T-helper 1 cell treated with Interleukin-12 subunit alpha and Interleukin-12 subunit beta and Interleukin-4 antibody, amounts not matched to agents 30 μg/mL and 1 μg/mL, for 36 hours (primary cell): ENCODE results near the gene PGLYRP4.

Experiments
- H3K27ac Mint-ChIP-seq: one replicate; pipeline ENCODE4 v1.8.0; 2021; ENCODE audit warnings: mild to moderate bottlenecking, mixed read lengths
- H3K27me3 Mint-ChIP-seq: one replicate; pipeline ENCODE4 v1.8.0; 2021; ENCODE audit warnings: low read depth, mixed read lengths
- H3K36me3 Mint-ChIP-seq: one replicate; pipeline ENCODE4 v1.8.0; 2021; ENCODE audit warnings: low read depth, mixed read lengths
- H3K4me1 Mint-ChIP-seq: one replicate; pipeline ENCODE4 v1.8.0; 2021; ENCODE audit warnings: low read depth, mixed read lengths
- H3K4me3 Mint-ChIP-seq: one replicate; pipeline ENCODE4 v1.8.0; 2021; ENCODE audit warnings: mild to moderate bottlenecking, moderate library complexity, mixed read lengths
- H3K9me3 Mint-ChIP-seq: one replicate; pipeline ENCODE4 v1.8.0; 2021; ENCODE audit warnings: mixed read lengths

The PGLYRP4 gene

DNA sequence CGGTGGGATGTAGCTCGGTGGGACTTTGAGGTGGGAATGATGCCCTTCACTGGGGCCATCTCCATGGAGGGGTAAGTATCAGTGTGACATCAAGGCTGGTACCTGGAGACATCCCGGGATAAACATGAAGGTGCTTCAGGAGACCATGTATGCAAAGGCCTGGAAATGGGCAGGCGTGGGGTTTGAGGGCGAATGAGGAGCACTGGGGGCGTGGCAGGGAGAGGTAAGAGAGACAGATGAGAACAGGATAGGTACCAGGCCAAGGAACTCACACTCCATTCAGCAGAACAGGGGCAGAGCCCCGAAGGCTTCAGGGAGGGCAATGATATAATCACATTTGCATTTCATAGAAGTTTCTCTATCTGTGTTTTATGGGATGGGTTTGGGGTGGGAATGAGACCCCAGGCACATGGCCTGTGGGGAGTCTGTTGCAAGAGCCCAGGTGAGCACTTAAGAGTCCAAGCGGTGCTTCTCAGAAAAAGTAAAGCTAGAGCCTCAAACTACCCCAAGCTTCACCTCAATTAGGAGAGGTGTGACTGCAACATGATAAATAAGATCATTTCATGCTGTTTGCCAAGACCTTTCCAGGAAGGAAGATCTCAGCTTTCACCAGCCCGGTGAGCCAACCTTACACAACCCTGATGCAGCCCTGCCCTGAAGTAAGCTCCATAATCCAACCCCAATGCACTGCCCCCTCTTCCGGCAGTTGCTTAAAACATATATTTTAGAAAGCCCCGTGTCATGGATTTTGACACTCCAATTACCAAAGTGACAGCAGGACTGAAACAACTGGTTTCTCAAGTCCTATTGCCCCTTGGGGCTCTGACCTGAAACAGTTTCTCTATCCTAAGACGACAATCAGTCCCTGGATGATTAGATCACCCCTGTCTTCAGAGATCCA, 16.4 kb upstream of the PGLYRP4 start:
- H3K36me3 Mint-ChIP-seq: no peaks in the 10 kb centered on the region
- no peaks in the 10 kb centered on the region for H3K9me3 Mint-ChIP-seq
- H3K27ac Mint-ChIP-seq: no peak overlapping the region
- H3K27me3 Mint-ChIP-seq: peaks cover 13% of the 10 kb centered on the region
- H3K4me3 Mint-ChIP-seq: no peak overlapping the region
- H3K4me1 Mint-ChIP-seq: no peaks in the 10 kb centered on the region

DNA sequence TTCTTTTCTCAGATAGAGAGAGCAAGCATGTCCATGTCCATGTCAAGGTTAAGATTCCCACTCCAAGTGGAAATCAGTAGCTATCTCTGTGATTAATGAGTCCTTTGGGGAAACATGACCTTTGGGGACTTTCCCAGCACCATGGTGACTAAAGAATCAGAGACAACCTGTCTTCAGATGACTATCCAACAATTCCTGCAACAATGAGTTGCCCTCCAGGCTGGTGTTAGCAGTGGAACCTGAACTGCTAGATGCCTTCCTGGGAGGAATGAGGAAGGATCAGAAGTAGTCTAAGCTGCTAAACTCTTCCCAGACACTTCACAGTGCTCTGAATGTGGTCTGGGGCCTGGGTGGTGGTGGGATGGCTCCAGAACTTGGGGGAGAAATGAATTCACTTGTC, 15.5 kb upstream of the PGLYRP4 start:
- Mint-ChIP-seq H3K27me3 (peaks cover 7% of the 10 kb centered on the region), H3K9me3 (no peaks in the 10 kb centered on the region), H3K4me3 (no peak overlapping the region), H3K27ac (no peak overlapping the region), H3K36me3 (no peaks in the 10 kb centered on the region), H3K4me1 (peaks cover 1% of the 10 kb centered on the region)

DNA sequence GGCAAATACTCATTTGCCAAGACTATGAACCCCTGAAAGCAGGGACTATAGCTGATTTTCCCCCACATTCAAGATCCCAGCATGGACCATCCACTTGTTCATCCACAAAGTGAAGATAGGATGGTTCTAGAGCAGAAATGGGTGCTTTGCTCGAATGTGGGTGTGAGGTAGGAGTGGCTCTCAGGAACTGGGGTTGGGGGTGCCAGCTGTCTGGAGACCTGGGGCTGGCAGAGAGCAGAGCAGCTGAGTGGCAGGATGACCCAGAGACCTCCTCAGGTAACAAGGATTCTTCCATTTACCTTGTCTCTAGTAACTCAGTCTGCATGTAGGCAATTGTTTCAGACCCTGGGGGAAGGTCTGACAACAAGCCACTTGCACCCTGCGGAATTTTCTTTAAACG, 15.0 kb upstream of the PGLYRP4 start:
- Mint-ChIP-seq H3K36me3 (no peaks in the 10 kb centered on the region), H3K9me3 (no peaks in the 10 kb centered on the region), H3K27ac (no peak overlapping the region), H3K4me1 (peaks cover 1% of the 10 kb centered on the region), H3K27me3 (peaks cover 7% of the 10 kb centered on the region), H3K4me3 (no peak overlapping the region)

DNA sequence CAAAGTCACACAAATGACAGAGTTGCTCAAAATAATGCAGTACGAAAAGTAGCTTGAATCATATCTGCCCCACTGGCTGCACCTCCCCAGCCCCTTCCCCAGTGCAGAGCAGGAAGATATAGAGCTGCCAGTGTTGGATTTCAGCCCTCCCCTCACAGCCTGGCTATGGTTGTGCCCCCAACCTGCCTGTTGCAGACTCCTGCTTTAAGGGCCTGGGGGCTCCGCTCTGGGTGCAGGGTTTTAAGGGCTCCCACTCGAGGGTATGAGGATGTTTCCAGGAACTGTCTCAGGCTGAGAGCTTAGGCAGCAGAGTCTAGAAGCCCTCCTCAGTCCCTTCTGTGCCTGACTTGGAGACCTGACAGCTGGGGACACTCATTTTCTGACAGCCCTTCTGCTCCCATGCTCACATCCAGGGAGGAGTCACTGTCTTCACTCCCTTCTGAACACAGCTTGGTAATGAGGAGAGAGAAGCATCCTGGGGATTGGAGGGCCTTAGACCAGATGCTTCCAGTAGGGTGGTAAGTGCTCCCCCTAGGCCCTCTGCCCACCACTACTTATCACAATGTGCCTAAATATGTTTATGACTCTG, 13.6 kb upstream of the PGLYRP4 start:
- Mint-ChIP-seq H3K36me3 (no peaks in the 10 kb centered on the region), H3K27ac (no peak overlapping the region), H3K4me3 (no peak overlapping the region), H3K4me1 (peaks cover 10% of the 10 kb centered on the region), H3K9me3 (no peaks in the 10 kb centered on the region), H3K27me3 (peaks cover 7% of the 10 kb centered on the region)

DNA sequence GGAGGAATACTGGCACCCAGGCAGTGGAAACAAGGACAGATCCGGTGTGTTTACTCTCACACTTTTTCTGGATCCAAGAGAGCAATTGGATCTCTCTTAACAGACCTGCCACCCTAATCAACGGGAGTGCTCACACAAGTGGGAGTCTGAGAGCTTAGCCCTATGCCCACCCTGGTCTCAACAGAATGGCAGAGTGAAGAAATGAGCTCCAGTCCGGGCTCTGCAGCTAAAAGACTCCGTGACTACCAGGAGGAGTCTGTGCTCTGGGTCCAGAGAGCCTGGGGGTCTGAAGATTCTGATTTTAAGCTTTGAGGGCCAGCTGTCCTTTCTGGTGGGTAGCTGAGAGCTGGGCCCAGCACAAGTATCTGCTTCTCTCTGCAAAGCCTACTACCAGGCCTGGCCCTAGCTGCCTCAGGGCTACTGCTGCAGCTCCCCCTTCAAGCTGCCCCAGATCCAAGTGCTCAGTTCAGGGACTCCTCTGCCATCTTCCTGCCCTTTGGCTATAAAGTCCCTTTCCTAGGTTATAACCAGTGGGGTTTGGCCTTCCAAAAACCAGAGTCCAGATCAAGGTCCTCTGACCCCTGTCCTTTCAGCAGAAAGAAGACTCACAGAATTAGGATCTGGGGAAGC, 13.0 kb upstream of the PGLYRP4 start:
- no peak overlapping the region for H3K27ac Mint-ChIP-seq
- no peak overlapping the region for H3K4me3 Mint-ChIP-seq
- no peaks in the 10 kb centered on the region for H3K9me3 Mint-ChIP-seq
- H3K27me3 Mint-ChIP-seq: peaks cover 7% of the 10 kb centered on the region
- peaks cover 15% of the 10 kb centered on the region for H3K4me1 Mint-ChIP-seq
- H3K36me3 Mint-ChIP-seq: no peaks in the 10 kb centered on the region

DNA sequence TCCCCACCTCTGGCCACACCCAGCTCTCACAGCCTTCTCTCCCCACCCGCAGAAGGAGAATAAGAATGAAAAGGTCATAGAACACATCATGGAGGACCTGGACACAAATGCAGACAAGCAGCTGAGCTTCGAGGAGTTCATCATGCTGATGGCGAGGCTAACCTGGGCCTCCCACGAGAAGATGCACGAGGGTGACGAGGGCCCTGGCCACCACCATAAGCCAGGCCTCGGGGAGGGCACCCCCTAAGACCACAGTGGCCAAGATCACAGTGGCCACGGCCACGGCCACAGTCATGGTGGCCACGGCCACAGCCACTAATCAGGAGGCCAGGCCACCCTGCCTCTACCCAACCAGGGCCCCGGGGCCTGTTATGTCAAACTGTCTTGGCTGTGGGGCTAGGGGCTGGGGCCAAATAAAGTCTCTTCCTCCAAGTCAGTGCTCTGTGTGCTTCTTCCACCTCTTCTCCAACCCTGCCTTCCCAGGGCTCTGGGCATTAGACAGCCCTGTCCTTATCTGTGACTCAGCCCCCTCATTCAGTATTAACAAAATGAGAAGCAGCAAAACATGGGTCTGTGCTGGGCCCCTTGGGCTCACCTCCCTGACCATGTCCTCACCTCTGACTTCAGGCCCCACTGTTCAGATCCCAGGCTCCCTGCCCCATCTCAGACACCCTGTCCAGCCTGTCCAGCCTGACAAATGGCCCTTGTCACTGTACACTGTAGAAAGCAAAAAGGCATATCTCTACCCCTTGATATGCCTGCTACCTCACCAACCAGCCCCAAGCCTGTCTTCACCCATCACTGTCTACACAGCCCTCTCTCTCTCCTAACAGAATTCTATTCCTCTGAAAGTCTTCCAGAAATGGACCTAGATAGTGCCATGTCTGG, 12.2 kb upstream of the PGLYRP4 start:
- Mint-ChIP-seq H3K4me1 (peaks cover 20% of the 10 kb centered on the region), H3K36me3 (no peaks in the 10 kb centered on the region), H3K4me3 (no peak overlapping the region), H3K27ac (no peak overlapping the region), H3K9me3 (no peaks in the 10 kb centered on the region), H3K27me3 (peaks cover 7% of the 10 kb centered on the region)

DNA sequence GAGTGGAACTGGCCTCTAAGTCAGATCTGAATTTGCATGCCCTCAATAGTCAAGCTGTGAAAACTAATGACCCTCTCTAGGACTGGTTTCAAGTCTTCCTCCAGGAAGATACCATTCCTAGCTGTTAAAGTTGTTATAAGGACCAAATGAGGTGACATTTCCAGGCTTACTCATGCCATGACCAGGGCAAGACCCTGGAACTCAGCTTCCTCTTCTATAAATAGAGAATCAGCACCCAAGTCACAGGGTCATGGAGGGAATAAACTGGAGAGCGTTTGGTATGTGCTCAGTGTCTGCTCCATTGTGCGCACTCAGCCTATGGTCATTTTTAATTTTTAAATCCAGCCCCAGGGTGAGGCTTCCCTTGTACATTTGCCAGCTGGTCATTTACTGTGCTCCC, 11.5 kb upstream of the PGLYRP4 start:
- H3K4me3 Mint-ChIP-seq: no peak overlapping the region
- no peaks in the 10 kb centered on the region for H3K9me3 Mint-ChIP-seq
- peaks cover 7% of the 10 kb centered on the region for H3K27me3 Mint-ChIP-seq
- no peak overlapping the region for H3K27ac Mint-ChIP-seq
- H3K36me3 Mint-ChIP-seq: no peaks in the 10 kb centered on the region
- peaks cover 22% of the 10 kb centered on the region for H3K4me1 Mint-ChIP-seq

DNA sequence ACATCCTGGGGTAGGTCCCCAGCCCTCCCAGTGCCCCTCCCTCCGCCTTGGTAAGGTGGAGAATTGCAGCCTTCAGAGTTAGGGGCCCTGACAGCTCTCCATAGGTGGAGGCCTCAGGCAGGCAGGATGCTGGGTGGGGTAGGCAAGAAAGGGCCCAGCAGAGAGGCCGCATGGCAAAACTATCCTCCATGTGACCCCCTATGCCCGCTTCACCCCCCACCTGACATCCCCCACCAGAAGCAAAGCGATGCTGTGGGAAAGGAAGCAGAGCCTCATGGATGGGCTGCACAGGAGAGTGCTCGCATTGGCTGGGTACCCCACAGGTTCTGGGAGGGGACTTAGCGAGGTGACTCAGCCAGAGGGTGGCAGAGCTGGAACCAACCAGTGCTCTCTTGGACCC, 10.6 kb upstream of the PGLYRP4 start:
- peaks cover 22% of the 10 kb centered on the region for H3K4me1 Mint-ChIP-seq
- H3K36me3 Mint-ChIP-seq: no peaks in the 10 kb centered on the region
- no peak overlapping the region for H3K27ac Mint-ChIP-seq
- no peak overlapping the region for H3K4me3 Mint-ChIP-seq
- H3K27me3 Mint-ChIP-seq: peaks cover under 1% of the 10 kb centered on the region
- H3K9me3 Mint-ChIP-seq: no peaks in the 10 kb centered on the region

DNA sequence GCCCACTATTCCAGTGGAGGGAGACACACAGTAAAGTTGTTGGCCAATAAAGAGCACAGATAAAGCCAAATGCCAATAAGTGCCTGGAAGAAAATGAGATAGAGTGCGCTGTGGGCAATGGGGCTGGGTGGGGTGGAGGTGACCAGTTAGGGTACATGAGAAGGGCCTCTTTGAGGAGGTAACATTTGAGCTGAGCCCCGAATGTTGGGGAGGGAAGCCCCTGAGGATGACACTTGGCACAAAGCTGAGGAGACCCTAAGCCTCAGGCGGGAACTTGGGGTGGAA, 10.0 kb upstream of the PGLYRP4 start:
- Mint-ChIP-seq H3K27ac (no peak overlapping the region), H3K4me1 (peaks cover 22% of the 10 kb centered on the region), H3K4me3 (no peak overlapping the region)

DNA sequence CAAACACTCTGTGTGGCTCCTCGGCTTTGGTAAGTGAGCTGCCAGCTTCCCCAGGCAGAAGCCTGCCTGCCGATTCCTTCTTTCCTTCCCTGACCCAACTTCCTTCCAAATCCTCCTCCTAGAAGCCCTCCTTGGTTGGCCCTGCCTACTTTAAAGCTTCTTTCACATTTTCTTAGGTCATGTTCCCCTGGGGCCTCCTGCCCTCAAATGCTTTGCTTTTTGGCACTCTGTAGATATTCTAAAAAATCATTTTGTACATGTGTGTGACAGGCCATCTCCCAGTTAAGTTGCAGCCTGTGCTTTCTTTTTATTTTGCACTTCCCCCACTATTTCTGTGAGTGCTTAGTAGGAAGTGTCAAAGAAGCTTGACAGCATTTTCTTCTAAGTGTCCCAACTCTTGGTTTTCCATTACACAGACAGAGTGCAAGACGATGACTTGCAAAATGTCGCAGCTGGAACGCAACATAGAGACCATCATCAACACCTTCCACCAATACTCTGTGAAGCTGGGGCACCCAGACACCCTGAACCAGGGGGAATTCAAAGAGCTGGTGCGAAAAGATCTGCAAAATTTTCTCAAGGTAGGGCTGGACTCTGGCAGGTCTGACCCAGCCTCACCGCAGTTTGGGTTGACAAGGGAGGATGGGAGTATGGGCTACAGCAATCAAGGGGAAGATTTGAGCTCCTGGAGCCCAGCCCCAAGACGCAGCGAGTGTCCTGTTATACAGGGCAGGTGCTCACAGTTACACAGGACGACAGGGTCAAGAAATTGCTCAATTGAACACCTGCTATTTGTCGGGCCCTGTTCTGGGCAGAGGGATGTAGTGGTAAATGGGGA, 9.4 kb upstream of the PGLYRP4 start, which contains the start of gene S100A9:
TSS of gene S100A9 (plus strand) at position 2 of the 838 bp plus-strand sequence. CDS start at position 432, 430 bp downstream.
- Mint-ChIP-seq H3K27me3 (no peaks in the 10 kb centered on the region), H3K4me3 (peak within 1 kb of the TSS; percentile 54), H3K36me3 (no peaks in the 10 kb centered on the region), H3K4me1 (peaks cover 22% of the 10 kb centered on the region), H3K27ac (no peak within 1 kb of the TSS), H3K9me3 (no peaks in the 10 kb centered on the region)

More for the DNA sequence above, 10.0 kb upstream of the PGLYRP4 start:
- H3K36me3 Mint-ChIP-seq: no peaks in the 10 kb centered on the region
- H3K9me3 Mint-ChIP-seq: no peaks in the 10 kb centered on the region
- H3K27me3 Mint-ChIP-seq: no peaks in the 10 kb centered on the region

DNA sequence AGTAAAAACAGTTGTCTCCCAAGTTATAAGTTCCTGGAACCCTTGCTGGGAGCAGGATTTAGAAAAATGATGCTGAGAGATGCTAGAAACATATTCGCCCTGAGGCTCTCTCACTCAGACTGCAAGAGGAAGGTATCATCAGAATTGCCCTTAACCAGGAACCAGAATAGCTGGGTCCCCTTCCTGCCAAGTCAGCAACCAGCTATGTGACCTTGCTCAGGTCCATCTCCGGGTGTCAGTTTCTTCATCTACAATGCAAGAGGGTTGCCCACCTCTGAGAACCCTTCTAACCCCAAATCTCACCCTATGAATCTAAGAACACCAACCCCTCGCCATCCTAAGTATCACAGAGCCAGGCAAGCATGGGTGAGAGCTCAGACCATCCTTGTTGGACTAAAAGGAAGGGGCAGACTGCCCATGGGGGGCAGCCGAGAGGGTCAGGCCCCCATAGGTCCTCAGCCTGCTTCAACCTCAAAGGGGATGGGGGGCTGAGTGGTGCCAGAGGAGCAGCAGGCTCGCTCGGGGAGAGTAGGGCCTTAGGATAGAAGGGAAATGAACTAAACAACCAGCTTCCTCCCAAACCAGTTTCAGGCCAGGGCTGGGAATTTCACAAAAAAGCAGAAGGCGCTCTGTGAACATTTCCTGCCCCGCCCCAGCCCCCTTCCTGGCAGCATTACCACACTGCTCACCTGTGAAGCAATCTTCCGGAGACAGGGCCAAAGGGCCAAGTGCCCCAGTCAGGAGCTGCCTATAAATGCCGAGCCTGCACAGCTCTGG, 8.6 kb upstream of the PGLYRP4 start:
- peak overlapping the region; percentile 54 for H3K4me3 Mint-ChIP-seq
- peaks cover 22% of the 10 kb centered on the region for H3K4me1 Mint-ChIP-seq
- H3K27me3 Mint-ChIP-seq: no peaks in the 10 kb centered on the region
- H3K36me3 Mint-ChIP-seq: no peaks in the 10 kb centered on the region
- no peaks in the 10 kb centered on the region for H3K9me3 Mint-ChIP-seq
- H3K27ac Mint-ChIP-seq: no peak overlapping the region

DNA sequence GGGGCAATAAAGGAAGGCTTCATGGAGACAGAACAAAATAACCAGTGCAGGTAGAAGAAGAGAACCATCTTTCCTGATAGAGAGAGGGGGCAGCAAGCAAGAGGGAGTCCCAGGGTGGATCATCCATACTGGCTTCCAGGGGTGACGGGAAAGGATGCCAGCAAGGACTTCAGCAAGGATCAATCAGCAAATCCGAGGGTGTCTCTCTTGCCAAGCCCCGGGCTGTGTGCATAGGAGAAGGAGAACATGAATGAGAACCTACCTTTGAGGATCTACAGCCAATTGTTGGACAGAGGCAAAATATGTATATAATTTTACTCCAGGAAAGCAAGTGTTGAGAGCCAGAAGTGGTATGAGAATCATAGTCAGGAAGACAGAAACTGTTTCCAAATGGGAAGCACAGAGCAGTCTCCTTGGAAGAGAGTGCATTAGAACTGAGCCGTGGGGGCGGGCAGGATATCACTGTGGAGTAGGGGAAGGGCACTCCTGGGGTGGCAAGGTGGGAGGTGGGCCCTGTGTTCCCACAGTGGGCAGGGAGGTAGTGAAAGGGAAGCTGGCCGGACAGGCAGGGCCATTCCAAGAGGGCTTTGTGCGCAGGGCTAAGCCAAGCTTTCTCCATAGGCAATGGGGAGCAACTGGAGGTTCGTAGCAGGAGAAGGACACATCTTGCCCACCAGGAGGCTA, 7.9 kb upstream of the PGLYRP4 start:
- Mint-ChIP-seq H3K27ac (peak overlapping the region; percentile 52), H3K36me3 (no peaks in the 10 kb centered on the region), H3K9me3 (no peaks in the 10 kb centered on the region), H3K27me3 (no peaks in the 10 kb centered on the region), H3K4me1 (peaks cover 22% of the 10 kb centered on the region), H3K4me3 (no peak overlapping the region)
